ENCODE measurements around the gene ITGB3.

ITGB3 gene

DNA sequence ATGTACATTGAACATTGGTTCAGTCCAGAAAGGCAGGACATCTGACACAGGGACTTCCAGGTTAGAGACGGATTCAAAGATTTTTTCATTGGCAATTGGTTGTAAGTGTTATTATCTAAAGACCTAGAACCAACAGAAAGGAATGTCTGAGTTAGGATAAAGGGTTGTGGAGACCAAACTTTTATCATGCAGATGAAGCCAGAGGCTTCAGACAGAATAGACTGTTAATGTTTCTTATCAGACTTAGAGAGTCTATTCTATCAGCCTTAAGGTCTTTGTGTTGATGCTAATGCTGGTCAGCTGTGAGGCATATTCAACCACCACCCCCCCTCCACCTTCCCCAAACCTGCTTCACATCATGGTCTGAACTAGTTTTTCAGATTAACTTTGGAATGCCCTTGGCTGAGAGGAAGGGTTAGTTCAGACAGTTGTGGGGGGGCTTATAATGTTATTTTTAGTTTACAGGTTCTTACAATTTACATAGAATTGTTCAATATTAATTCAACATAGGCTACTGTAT is 2.1 kb upstream of the ITGB3 start:
- no peak for TF ChIP-seq ZNF274 (IDR thresholded peaks at IDR 0.05; ENCODE audit: low read depth, low read length)
- no peak for TF ChIP-seq SUZ12 (IDR thresholded peaks at IDR 0.05; ENCODE audit: extremely low read depth, insufficient read depth, insufficient read length)
- no peak for TF ChIP-seq YY1 (IDR thresholded peaks at IDR 0.05; ENCODE audit: insufficient read depth, insufficient read length)
- Histone ChIP-seq H3K4me3 (ENCODE audit: insufficient read length, low read depth) (no peak overlapping the region), H3K27me3 (ENCODE audit: insufficient read depth, insufficient read length) (peaks cover 23% of the 10 kb centered on the region), H3K9ac (ENCODE audit: insufficient read length, low read depth) (no peak overlapping the region), H3K36me3 (ENCODE audit: insufficient read depth, insufficient read length, low read length) (no peaks in the 10 kb centered on the region), H3K4me1 (ENCODE audit: insufficient read depth, insufficient read length) (peaks cover 8% of the 10 kb centered on the region), H3K9me3 (ENCODE audit: insufficient read depth, low read length) (no peaks in the 10 kb centered on the region)
- DNase-seq (ENCODE audit: low read depth, low spot score) = no peak

DNA sequence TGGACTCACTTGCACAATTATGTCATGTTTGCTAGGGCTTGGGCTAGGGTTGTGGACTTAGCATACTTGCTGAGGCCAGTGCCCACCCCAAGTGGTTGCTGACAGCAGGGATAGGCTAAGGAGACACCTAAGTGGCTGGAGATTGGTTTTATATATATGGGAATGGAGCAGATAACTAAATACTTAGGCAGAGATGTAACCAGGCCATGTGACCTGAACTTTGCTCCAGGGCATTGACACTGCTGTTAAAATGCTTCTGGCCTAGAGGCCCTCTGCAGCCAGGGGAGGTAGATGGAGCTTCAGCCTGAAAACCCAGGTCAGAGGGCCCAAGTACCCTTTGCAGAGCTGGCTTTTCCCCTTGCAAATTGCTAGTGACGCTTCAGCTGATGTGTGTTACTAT is 1.4 kb upstream of the ITGB3 start:
- H3K9ac ChIP-seq (ENCODE audit: insufficient read length, low read depth) = no peak overlapping the region
- peaks cover 8% of the 10 kb centered on the region for H3K4me1 ChIP-seq (ENCODE audit: insufficient read depth, insufficient read length)
- DNase-seq (ENCODE audit: low read depth, low spot score) = no peak
- no peak overlapping the region for H3K4me3 ChIP-seq (ENCODE audit: insufficient read length, low read depth)
- TF ChIP-seq SUZ12 (IDR thresholded peaks at IDR 0.05; ENCODE audit: extremely low read depth, insufficient read depth, insufficient read length) (no peak), YY1 (IDR thresholded peaks at IDR 0.05; ENCODE audit: insufficient read depth, insufficient read length) (no peak), ZNF274 (IDR thresholded peaks at IDR 0.05; ENCODE audit: low read depth, low read length) (no peak)
- no peaks in the 10 kb centered on the region for H3K9me3 ChIP-seq (ENCODE audit: insufficient read depth, low read length)
- H3K27me3 ChIP-seq (ENCODE audit: insufficient read depth, insufficient read length) = peaks cover 29% of the 10 kb centered on the region
- H3K36me3 ChIP-seq (ENCODE audit: insufficient read depth, insufficient read length, low read length) = no peaks in the 10 kb centered on the region

DNA sequence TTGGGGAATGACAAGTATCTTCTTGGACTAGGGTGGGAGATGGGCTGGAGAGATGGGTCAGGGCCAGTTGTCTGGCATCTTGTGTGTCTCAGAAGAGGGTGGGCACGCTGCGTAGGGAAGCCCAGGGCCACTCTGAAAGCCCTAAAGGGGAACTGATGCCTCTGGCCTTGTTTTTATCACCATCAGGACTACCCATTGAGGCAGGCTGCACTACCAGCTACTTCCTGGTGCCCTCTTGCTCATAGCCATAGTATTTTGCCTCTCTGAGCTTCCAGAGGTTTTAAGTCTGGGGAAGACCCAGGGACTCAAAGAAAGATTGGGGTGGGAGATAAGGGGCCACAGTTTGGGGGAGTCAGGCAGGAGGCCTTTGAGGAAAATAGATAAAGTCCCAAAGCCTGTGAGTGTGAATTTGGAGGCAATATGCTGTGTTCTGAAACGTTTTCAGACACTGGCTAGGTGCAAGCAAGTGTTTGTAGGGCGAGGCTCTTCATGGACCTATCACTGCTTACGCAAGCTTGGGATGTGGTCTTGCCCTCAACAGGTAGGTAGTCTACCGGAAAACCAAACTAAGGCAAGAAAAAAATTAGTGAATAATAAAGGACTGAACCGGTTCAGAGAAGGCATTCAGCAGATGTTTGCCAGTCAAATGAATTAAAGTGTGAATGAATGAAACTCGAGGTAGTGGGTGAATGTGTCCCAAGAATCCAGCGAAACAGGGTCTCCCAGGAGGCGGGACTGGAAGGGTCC is 688 bp upstream of the ITGB3 start:
- no peaks in the 10 kb centered on the region for H3K9me3 ChIP-seq (ENCODE audit: insufficient read depth, low read length)
- H3K36me3 ChIP-seq (ENCODE audit: insufficient read depth, insufficient read length, low read length) = no peaks in the 10 kb centered on the region
- peak overlapping the region; percentile 27 for H3K9ac ChIP-seq (ENCODE audit: insufficient read length, low read depth)
- DNase-seq (ENCODE audit: low read depth, low spot score) = no peak
- peak overlapping the region; percentile 59 for H3K4me3 ChIP-seq (ENCODE audit: insufficient read length, low read depth)
- peaks cover 32% of the 10 kb centered on the region for H3K27me3 ChIP-seq (ENCODE audit: insufficient read depth, insufficient read length)
- TF ChIP-seq SUZ12 (IDR thresholded peaks at IDR 0.05; ENCODE audit: extremely low read depth, insufficient read depth, insufficient read length) (no peak), ZNF274 (IDR thresholded peaks at IDR 0.05; ENCODE audit: low read depth, low read length) (no peak), YY1 (IDR thresholded peaks at IDR 0.05; ENCODE audit: insufficient read depth, insufficient read length) (no peak)
- peaks cover 8% of the 10 kb centered on the region for H3K4me1 ChIP-seq (ENCODE audit: insufficient read depth, insufficient read length)

DNA sequence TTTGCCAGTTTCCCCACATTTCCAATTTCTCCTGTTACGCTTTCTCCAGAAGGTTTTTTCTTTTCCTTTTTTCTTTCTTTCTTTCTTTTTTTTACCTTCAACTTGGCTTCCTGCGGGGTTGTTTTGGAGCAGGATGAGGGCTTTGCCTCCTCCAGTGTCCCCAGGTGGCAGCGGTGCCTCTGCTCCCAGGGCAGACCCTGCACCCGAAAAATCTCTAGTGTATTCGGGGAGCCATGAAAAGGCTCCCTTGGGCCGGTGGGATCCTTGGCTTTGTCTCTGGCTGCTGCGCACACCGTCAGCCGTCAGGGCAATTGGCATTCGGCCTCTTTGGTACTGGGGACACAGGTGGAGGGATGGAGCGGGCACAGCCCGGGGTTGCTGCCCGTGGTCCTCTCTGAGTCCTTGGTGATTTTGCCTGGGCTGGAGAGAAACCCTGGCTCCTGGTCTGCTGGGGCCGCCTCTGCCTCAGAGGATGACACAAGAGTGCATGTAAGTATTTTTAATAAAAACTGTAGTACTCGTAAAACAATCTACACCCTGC is 846 bp downstream of the ITGB3 start:
- no peak for DNase-seq (ENCODE audit: low read depth, low spot score)
- no peaks in the 10 kb centered on the region for H3K9me3 ChIP-seq (ENCODE audit: insufficient read depth, low read length)
- peaks cover 10% of the 10 kb centered on the region for H3K4me1 ChIP-seq (ENCODE audit: insufficient read depth, insufficient read length)
- TF ChIP-seq SUZ12 (IDR thresholded peaks at IDR 0.05; ENCODE audit: extremely low read depth, insufficient read depth, insufficient read length) (no peak), YY1 (IDR thresholded peaks at IDR 0.05; ENCODE audit: insufficient read depth, insufficient read length) (no peak), ZNF274 (IDR thresholded peaks at IDR 0.05; ENCODE audit: low read depth, low read length) (no peak)
- H3K27me3 ChIP-seq (ENCODE audit: insufficient read depth, insufficient read length) = peaks cover 32% of the 10 kb centered on the region
- H3K4me3 ChIP-seq (ENCODE audit: insufficient read length, low read depth) = peak overlapping the region; percentile 59
- H3K36me3 ChIP-seq (ENCODE audit: insufficient read depth, insufficient read length, low read length) = no peaks in the 10 kb centered on the region
- peak overlapping the region; percentile 80 for H3K9ac ChIP-seq (ENCODE audit: insufficient read length, low read depth)

DNA sequence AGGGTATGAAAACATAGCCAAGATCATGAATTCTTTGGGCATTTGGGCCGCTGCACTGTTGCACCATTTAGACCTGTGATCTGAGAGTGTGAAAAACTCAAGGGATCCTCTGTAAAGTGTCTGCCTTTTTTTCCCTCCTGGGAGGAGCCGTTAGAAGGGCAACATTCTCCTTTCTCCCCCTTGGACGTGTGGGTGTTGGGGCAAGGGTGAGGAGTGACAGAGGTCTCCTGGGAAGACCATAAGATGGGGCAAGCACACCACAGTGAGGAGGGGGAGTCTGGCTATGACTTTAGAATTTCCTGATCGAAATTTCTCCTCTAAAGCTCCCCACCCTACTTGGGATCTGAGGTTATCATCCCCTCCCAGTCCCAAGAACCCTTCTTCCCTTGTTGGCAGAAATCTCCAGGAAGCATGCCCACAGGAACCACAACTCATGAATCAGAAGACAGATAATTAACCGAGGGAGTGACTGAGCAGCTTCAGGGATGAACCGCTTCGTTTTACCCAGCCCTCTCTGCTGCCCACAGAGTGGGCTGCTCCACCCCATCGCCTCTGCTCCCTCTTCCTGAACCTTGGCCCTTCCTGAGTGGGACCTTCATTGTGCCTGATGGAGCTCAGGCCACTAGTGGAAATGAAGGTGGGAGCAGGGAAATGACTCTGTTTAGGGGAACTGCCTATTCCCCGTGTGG is 4.2 kb downstream of the ITGB3 start:
- TF ChIP-seq SUZ12 (IDR thresholded peaks at IDR 0.05; ENCODE audit: extremely low read depth, insufficient read depth, insufficient read length) (no peak), ZNF274 (IDR thresholded peaks at IDR 0.05; ENCODE audit: low read depth, low read length) (no peak), YY1 (IDR thresholded peaks at IDR 0.05; ENCODE audit: insufficient read depth, insufficient read length) (no peak)
- Histone ChIP-seq H3K36me3 (ENCODE audit: insufficient read depth, insufficient read length, low read length) (no peaks in the 10 kb centered on the region), H3K4me3 (ENCODE audit: insufficient read length, low read depth) (no peak overlapping the region), H3K4me1 (ENCODE audit: insufficient read depth, insufficient read length) (peaks cover 3% of the 10 kb centered on the region), H3K9ac (ENCODE audit: insufficient read length, low read depth) (no peak overlapping the region), H3K27me3 (ENCODE audit: insufficient read depth, insufficient read length) (peaks cover 32% of the 10 kb centered on the region), H3K9me3 (ENCODE audit: insufficient read depth, low read length) (no peaks in the 10 kb centered on the region)
- no peak for DNase-seq (ENCODE audit: low read depth, low spot score)

DNA sequence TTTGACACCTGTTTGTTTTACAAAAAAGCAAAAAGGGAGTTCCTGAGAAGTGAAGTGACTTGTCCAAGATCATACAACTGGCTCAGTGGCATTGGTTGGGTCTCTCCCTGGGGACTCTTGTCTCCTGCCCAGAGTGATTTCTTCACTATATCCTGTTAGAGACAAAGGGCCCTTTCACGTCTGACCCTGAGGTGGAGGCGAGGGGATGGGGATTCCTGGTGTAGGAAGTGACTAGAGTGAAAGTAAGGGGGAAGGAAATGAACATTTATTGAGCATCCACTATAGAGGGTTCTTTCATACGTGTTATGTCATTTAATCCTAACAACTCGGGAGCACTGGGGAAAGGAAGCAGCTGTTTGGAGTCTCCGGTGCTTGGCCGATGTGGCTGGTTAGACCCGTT is 9.0 kb downstream of the ITGB3 start:
- no peak for TF ChIP-seq SUZ12 (IDR thresholded peaks at IDR 0.05; ENCODE audit: extremely low read depth, insufficient read depth, insufficient read length)
- TF ChIP-seq ZNF274 (IDR thresholded peaks at IDR 0.05; ENCODE audit: low read depth, low read length) = no peak
- no peak for TF ChIP-seq YY1 (IDR thresholded peaks at IDR 0.05; ENCODE audit: insufficient read depth, insufficient read length)

DNA sequence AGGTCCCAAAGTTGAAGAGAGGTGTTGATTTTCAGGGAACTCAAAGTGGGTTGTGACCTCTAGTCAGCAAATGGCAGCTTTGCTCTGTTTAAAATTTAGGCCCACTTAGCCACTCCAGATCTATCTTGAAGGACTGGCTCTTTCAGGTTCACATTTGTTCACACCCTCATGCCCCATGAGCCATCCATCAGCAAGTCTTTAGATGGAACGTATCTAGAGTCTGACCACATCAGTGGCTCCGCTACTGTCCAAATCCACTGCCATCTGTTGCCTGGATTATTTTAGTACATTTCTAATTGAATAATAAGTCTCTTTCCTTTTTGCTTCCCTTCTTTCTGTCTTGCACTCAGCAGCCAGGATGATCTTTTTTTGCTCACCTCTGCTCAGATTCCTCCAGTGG is 10.5 kb downstream of the ITGB3 start:
- no peak for TF ChIP-seq SUZ12 (IDR thresholded peaks at IDR 0.05; ENCODE audit: extremely low read depth, insufficient read depth, insufficient read length)
- Histone ChIP-seq H3K4me3 (ENCODE audit: insufficient read length, low read depth) (no peak overlapping the region), H3K4me1 (ENCODE audit: insufficient read depth, insufficient read length) (no peaks in the 10 kb centered on the region), H3K9ac (ENCODE audit: insufficient read length, low read depth) (no peak overlapping the region), H3K36me3 (ENCODE audit: insufficient read depth, insufficient read length, low read length) (no peaks in the 10 kb centered on the region), H3K9me3 (ENCODE audit: insufficient read depth, low read length) (peaks cover 8% of the 10 kb centered on the region; the same call in 1 of the 2 replicates), H3K27me3 (ENCODE audit: insufficient read depth, insufficient read length) (no peaks in the 10 kb centered on the region)
- DNase-seq (ENCODE audit: low read depth, low spot score) = no peak

More for the DNA sequence above, 9.0 kb downstream of the ITGB3 start:
- Histone ChIP-seq H3K27me3 (ENCODE audit: insufficient read depth, insufficient read length) (no peaks in the 10 kb centered on the region), H3K4me1 (ENCODE audit: insufficient read depth, insufficient read length) (peaks cover 2% of the 10 kb centered on the region), H3K9me3 (ENCODE audit: insufficient read depth, low read length) (no peaks in the 10 kb centered on the region), H3K4me3 (ENCODE audit: insufficient read length, low read depth) (no peak overlapping the region), H3K36me3 (ENCODE audit: insufficient read depth, insufficient read length, low read length) (no peaks in the 10 kb centered on the region), H3K9ac (ENCODE audit: insufficient read length, low read depth) (no peak overlapping the region)
- DNase-seq (ENCODE audit: low read depth, low spot score) = no peak

Measured in NT2/D1 (cell line).